Fibroblast of upper back skin (primary cell): ENCODE results near the gene C10orf90.

ENCODE experiments used
- DNase-seq: peaks from one replicate; pipeline ENCODE4 v3.0.0-alpha.2; 2013

C10orf90 gene

DNA sequence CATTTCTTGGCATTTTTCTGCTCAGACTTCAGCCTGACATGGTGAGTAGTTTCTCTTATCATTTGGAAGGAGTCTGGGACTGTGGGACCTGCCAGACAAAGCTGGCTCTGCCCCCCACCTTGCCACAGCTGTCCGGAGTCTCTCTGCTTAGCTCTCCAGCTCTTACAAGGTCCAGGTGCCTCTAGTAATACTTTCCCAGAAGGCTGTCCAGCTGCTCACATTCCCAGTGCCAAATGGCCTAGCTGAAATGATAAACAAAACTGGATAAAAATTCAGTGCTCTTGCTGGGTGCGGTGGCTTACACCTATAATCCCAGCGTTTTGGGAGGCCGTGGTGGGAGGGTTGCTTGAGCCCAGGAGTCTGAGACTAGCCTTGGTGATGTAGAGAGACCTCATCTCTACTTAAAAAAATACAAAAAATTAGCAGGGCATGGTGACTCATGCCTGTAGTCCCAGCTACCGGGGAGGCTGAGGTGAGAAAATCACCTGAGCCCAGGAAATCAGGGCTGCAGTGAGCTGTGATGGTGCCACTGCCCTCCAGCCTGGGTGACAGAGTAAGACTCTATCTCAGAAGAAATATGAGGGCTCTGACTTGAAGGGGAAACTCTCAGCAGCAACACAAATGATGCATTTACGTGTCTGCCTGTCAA, 86.8 kb downstream of the C10orf90 start:
- no peak for DNase-seq

- no peak for DNase-seq
These were observed 88.8 kb downstream of the C10orf90 start for GRCh38 chr10:126581648-126582046.

- DNase-seq, result no peak
These were observed 89.4 kb downstream of the C10orf90 start for GRCh38 chr10:126580873-126581647.

DNA sequence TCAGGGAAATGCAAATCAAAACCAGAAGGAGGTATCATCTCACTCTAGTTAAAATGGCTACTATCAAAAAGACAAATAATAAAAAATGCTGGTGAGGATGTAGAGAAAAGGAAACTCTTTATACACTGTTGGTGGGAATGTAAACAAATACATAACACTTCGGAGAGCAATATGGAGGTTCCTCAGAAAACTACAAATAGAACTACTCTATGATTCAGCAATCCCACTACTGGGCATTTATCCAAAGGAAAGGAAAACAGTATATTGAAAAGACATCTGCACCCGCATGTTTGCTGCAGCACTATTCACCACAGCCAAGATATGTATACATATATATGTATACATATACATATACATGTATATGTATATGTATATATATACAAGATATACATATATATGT, 94.2 kb downstream of the C10orf90 start:
- DNase-seq, result peak; percentile 70

GRCh38 chr10:126570621-126571602, 99.6 kb downstream of the C10orf90 start:
- peak; percentile 53 for DNase-seq

DNA sequence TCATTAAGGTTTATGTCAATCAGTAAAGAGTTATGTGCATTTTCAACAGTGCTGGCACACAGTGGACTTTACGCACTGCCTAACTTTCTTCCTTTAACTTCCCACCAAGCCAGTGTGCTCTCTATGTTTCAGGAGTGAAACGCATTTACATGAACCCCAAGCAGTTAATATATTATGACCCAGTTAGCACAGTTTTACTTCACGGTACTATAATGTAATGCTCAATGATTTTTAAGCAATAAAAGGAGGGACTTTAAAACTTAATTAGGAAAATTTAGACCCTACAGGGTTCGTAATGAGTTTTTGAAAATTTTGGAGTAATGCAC, 100.3 kb downstream of the C10orf90 start:
- DNase-seq, result no peak

GRCh38 chr10:126569513-126570244, 100.8 kb downstream of the C10orf90 start:
- DNase-seq, result peak; percentile 87

DNA sequence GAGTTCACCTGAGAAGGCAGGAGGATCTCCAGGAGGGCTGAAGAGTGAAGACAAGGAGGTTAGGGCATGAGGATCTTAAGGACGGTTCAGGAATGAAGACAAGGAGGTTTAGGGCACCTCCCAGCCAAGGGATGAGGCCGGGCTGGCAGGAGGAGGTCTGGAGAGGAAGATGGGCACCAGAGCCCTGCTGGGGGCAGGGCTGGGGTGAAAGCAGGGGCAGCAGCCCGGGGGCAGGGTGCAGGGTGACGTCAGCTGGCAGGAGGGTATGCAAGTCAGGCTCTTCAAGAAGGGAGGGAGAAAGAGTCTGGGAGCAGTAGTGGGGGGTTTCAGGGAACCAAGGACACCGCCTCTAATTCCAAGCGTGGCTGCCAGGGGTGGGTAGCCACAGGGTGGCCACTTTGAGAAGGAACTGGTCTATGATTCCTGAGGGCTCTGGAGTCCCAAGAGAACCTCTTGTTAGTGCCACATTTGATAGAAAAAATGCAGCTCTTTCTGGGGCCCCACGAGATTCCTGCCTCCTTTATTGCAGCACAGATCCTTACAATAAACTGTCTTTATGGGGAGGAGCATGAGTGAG, 101.6 kb downstream of the C10orf90 start:
- DNase-seq, result no peak

- no peak for DNase-seq
These were observed 104.6 kb downstream of the C10orf90 start for GRCh38 chr10:126565871-126566270.

DNA sequence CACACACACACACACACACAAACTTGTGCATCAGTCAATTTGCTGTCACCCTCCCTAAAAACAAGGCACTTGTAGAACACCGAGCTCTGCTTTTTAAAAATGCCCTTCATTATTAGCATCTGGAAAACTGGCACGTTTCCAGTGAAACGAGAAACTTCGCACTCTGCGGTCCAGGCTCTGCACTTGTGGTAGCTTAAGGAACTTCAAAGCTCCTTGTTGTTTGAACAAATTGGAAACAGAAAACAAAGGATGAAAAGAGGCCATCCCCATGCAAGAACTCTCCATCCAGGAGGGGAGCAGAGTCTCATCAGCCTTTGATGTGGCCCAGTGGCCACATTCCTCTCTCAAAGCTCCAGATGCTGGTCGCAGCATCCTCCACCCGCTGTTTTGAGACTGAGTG, 105.1 kb downstream of the C10orf90 start:
- DNase-seq, result peak; percentile 29

DNA sequence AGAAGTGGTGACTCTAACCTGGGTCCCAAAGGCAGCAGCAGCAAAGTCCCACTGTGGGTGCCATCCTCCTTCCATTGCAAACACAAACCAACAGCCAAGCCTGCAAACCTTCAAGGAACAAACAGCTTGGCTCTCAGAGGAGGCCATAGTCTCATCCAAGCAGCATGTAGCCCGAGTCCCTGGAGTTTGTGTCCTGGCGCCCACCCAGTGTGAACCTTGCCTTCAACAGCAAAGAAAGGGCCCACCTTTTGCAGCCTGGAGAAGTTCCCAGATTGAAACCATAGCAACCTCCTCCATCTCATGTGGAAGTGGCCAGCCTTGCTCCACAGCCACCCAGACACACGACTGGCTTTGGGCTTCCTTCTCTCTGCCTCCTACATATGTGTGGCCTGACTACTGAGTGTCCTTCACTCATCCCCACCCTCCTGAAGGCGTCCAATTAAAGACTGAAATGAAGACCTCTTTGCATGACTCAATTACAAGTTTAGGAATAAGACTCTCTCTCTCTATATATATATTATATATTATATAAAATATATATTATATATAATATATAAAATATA, 106.1 kb downstream of the C10orf90 start:
- DNase-seq, result no peak

- DNase-seq, result no peak
These were observed 107.1 kb downstream of the C10orf90 start for GRCh38 chr10:126563361-126563760.

- DNase-seq, result no peak
These were observed 108.4 kb downstream of the C10orf90 start for GRCh38 chr10:126561921-126562680.

- DNase-seq, result no peak
These were observed 109.1 kb downstream of the C10orf90 start for GRCh38 chr10:126561294-126561920.

DNA sequence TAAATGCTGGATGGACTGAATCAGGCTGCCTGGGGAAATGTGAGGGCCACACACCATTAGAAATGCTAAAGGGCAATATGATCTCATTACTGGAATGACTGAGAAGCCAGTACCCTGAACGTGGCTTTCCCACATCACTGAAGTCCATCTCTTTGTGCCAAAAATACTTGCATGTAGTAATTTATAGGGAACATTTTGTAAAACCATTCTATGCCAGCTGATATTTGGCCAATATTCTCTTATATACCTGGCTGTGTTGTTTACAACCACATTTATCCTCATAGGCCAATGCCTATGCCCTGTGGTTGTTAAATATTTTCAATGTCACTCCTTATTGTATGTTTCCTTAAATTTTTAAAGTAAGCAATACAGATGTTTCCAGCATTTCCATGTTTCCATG, 111.6 kb downstream of the C10orf90 start:
- no peak for DNase-seq

- DNase-seq, result peak; percentile 54
These were observed 119.3 kb downstream of the C10orf90 start for GRCh38 chr10:126551202-126551601.

GRCh38 chr10:126550586-126550985, 119.9 kb downstream of the C10orf90 start:
- DNase-seq, result peak; percentile 22

DNA sequence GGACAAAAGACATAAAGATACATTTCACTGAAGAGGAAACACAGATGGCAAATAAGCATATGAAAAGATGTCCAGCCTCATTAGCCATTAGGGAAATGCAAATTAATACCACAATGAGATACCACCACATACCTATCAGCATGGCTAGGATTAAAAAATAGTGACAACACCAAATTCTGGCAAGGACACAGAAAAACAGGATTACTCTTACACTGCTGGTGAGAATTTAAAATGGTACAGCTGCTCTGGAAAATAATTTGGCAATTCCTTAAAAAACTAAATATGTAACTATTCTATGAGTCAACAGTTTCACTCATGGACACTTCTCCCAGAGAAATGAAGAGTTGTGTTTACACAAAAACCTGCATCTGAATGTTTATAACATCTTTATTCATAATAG, 121.1 kb downstream of the C10orf90 start:
- DNase-seq, result peak; percentile 31

DNA sequence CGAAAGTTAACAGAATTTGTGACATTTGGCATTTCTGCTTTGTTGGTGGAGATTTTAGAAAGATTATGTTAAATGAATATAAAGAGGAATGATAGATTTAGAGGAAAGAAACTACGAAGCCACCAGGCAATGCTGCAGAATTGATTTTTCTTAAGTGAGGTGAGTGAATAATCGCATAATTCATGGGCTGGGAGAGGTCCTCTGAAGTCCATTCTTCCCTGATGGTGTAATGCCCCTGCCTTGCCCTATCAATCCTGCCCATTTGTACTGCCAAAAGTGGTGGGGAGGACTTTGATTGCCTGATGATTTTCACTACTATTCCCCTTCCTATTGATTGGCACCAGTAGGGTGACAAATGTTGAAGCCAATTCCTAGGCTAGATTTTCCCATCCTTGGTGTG, 125.9 kb downstream of the C10orf90 start:
- DNase-seq, result no peak

DNA sequence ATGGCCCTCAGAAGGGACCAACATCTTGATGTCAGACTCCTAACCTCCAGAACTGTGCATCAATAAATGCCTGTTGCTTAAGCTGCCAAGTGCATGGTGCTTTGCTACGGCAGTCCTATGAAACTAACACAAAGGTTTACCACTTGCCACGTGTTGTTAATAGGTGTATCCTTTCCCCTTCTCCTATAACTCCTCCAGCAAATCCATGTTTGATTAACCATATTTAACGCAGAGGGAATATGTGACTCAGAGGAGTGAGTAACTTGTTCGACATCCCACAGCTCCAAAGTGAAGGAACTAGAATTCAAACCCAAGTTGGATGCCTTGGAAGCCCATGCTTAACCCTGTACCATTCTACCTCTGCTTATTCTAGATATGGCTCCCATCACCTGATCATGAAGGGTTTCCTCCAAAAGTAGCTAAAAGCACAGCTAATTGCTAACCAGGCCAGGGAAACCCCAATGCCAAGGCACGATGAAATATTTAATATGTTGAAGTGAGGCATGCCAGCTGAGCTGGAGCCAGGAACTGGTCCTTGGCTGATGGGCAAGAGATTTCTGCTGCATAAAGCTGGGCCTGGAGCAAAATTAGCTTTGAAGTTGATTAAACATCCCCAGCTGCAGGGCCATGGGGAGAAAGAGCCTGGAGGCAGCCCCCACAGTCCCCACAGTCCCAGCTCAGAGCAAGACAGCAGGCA, 131.9 kb downstream of the C10orf90 start:
- no peak for DNase-seq
